ENCODE measurements around the gene ZNF761.

- TF ChIP-seq CTCF (IDR thresholded peaks at IDR 0.05; ENCODE audit: insufficient read depth, low read length, poor library complexity, severe bottlenecking) (no peak), EZH2phosphoT487 (conservative IDR thresholded peaks at IDR 0.05; ENCODE audit: low read length) (no peak)
These were observed 43.6 kb upstream of the ZNF761 start for GRCh38 chr19:53388168-53388567.

Measured in SU-DHL-6 (cell line).